HCT116 (cell line): ENCODE results near the gene ZBTB38.

Experiments used
- CTCF ChIP-seq, 3 experiments: fragments of 200-600 bp in 1 of 3; sonication (generic) in 1 of 3; IDR thresholded peaks in 2 of 3; conservative IDR thresholded peaks in 1 of 3; 2 replicates each; pipeline ENCODE4 v1.5.1; 2012 to 2017; ENCODE audit warnings: low read depth in 2 of 3, low read length in 2 of 3, antibody characterized with exemption in 1 of 3, borderline replicate concordance in 1 of 3, control low read depth in 1 of 3, mild to moderate bottlenecking in 1 of 3, mixed read lengths in 1 of 3, mixed run types in 1 of 3, moderate library complexity in 1 of 3; ENCODE audit not compliant: insufficient read depth in 1 of 3
- POLR2A ChIP-seq: IDR thresholded peaks from 2 replicates; pipeline ENCODE4 v1.7.0; 2011; ENCODE audit warnings: borderline replicate concordance; ENCODE audit not compliant: insufficient read depth, insufficient read length; ENCODE audit errors: extremely low read depth
- ZNF274 ChIP-seq: fragments of 200-500 bp; sonication (Bioruptor generic); IDR thresholded peaks from 2 replicates; pipeline ENCODE4 v1.6.1; 2014; ENCODE audit warnings: mild to moderate bottlenecking, low read depth, low read length, inconsistent platforms

DNA sequence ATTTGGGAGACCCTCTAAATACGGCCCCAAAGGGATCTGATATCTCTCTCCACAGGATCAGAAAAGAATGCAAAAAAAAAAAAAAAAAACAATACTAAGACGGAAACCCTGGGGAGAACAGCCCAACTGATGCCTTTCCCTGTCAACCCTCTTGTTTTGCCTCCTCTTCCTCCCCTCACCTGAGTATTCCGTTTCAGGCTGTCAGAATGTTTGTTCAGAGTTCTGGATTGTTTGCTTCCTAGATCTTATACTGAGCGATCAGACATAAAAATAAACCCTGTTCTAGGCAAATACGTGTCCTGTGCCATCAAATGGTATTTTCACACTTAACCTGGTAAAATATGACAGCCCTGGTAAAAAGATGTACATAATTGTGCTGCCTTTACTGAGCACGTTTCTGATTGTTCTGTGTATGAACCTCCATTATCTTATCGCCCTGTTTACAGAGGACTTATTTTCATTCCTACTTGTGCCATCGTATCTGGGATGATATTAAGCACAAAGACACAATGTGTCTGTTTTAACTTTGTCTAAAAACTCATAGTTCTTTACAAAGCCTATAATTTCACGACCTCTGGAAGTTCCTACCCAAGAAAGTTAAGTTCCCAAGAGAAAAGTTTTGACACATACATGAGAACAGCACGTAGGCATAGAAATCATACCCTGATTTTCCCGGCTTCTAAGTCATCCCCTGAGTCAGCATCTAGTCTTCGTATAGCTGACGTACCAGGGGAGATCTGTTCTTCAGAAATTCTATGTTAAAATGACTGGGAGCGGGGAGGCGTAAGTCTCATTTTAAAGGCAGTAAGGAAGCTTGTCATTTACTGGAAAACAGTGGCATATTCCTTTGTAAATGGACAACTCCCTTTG lies 856 bp downstream of the ZBTB38 start:
- TF ChIP-seq CTCF (IDR thresholded peaks at IDR 0.05 in 2 of 3, conservative IDR thresholded peaks at IDR 0.05 in 1 of 3; ENCODE audit: borderline replicate concordance in 1 of 3, insufficient read depth in 1 of 3, low read depth in 2 of 3, low read length in 2 of 3) (no peak), ZNF274 (no peak), POLR2A (no peak)
